GM19455 (cell line): ENCODE results near the gene ADAMTS17.

Source experiments
- ATAC-seq: cut with Tn5 transposase; IDR thresholded peaks from one replicate; pipeline ENCODE4 v1.9.1; 2021; ENCODE audit not compliant: unreplicated experiment

ADAMTS17 gene

DNA sequence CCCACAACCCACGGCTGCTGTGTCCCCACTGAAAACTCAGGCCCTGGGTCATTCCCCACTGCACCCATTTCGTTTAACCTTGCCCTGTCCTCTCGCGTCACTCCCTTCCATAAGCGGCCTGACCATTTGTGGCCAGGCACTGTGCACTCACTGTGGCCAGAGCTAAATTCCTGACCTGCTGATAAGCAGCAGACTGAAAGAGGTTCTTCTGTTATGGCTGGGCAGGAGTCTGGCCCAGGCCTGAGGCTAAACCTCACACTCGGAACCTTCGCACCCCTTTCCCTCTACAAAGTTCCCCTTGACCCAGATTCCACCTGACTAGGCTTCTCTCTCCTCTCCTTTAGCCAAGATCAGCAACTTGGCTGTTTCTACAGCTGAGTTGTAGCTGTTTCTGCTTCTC, 62.3 kb downstream of the ADAMTS17 start:
- no peak for ATAC-seq

- no peak for ATAC-seq
These were observed 63.0 kb downstream of the ADAMTS17 start for GRCh38 chr15:100278596-100279380.

DNA sequence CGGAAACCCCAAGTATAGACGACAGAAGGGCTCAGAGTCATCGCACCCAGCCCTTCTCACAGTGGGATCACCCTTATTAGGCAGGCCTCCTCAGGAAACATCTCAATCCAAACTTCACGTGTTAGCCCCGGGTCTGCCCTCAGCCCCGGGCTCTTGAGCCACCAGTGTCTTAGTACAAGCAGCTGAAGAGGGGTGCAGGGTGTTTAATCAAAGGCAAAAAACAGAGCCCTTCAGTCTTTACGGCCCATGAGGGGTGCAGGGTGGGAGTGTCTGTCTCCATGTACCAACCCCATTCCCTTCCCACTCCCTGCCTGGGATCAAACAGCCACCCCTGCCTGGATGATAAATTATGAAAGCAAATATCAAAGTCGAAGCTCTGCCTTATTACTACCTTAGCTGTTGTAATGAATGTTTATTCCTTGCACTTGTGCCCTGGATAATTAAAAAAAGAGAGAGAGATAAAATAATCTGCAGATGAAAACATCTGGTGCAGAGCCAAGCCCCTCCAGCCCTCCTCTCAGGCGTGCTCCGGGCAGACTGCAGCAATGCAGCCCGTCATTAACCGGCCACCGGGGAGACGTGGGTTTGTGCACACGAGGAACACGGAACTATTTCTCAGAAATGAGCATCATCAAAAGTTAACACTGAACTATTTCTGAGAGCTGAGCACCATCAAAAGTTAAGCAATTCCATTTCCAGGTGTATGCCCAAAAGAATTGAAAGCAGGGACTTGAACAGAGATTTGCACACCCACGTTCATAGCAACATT, 64.5 kb downstream of the ADAMTS17 start:
- no peak for ATAC-seq

DNA sequence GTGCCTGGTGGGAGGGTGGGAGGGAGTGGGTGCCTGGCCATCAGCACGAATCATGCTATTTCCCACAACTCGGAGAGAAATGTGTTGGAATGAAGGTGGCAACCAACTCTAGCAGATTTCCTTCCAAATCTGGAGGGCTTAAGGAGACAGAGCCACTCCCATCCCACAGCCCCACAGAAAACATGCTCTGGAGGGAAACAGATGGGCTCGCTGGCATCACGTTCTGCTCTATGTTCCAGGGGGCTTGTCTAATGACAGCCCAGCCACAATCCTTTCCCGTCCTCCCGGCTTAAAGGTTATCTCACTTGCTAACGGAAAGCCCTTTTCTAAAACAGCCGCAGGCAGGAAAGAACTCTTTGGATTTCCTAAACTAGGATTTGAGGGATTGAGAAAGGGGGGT, 65.3 kb downstream of the ADAMTS17 start:
- ATAC-seq, result no peak

DNA sequence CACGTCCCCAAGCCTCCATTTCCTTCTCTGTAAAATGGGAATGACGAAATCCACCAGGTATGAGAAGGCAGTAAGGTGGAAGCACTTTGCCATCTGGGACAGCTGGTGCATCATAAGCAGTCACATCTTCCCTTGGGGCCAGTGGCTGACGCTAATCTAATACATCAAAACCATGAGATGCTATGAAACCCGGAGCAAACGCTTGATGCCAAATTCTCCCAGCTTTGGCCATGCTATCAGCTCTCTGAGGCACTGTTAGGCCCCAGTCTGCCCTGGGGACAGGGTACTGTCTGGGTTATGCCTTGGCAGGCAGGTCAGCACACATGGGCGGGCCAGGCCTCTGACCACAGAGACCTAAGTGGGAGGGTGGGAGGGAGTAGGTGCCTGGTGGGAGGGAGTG, 66.1 kb downstream of the ADAMTS17 start:
- no peak for ATAC-seq

- ATAC-seq, result no peak
These were observed 71.9 kb downstream of the ADAMTS17 start for GRCh38 chr15:100269831-100270230.

- ATAC-seq, result no peak
These were observed 75.6 kb downstream of the ADAMTS17 start for GRCh38 chr15:100266166-100266565.

GRCh38 chr15:100265641-100266035, 76.1 kb downstream of the ADAMTS17 start:
- ATAC-seq, result no peak

DNA sequence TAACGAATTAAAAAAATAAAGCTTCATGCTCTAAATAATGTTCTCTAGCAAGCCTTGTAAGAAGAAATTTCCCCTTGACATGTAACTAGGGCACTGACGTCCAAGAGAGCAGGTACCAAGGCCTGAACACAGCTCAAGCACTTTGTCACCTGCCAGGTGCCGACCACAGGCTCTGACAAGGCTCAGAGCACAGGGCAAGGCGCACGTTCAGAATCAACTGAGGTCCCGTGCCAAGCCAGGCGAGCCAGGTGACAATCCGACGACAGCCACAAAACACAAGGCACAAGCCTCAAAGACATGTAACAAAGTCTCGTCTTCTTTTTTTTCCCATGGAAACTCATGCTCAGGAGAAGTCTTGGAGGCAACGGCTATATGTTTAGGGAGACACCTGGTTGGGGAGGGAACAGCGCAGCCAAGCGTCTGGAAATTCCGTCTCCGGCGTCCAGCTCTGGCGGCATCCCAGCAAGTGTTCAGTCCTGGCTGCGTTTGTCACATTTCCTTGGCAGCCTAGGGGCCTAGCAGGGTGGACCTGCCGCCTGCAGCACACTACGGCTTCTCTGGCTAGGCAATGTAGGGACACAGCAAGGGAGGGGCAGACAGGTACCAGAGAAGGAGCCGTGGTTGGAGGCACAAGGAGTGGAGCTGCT, 76.7 kb downstream of the ADAMTS17 start:
- ATAC-seq, result no peak

DNA sequence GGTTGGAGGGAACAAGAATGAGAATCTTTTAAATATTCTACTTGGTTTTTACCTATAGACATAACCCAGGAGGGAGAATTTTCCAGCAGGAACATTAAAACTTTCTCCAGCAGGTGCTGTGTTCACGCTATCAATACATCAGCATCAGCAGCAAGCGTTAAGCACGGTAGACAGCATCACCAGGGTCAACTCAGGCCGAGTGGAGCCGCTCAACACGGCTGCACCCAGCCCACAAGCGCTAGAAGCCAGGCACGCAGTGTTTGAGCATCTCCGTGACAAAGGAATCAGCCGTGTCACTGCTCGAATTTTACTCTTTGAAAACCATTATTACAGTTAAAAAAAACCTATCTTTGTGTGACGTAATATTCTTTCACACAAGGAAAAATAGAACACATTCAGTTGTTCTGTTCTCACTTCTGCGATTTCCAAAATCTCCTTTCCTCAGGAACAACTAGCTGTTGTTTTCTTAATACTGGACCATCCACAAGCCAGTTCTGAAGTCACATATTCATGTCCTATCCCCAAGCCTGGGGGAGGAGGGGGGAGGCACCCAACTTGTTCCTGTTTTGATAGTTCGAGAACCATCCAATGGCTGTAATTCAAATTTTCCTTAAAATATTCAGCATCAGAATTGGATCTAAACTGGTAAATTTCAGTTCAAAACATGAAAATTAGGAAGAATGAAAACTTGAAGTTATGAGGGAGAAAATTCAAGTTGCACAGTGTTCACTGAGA, 77.9 kb downstream of the ADAMTS17 start:
- ATAC-seq, result no peak

DNA sequence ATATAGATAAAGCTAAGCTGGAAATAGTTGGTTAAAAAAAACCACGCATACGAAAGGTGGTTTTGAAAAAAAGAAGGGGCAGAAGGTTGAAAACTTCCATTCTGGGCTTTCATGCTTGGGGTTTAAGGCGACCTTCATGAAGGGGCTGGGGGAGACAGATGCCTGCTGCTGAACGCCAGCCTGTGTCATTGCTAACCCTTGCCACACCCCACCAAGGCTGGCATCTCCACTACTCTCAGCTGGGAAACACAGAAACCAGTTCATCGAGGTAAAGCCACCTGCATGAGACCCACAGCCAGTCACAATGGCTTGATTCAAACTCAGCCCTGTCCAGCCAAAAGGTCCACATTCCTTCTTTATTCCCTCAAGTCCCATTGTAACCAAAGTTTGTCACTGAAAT, 78.7 kb downstream of the ADAMTS17 start:
- ATAC-seq, result no peak

DNA sequence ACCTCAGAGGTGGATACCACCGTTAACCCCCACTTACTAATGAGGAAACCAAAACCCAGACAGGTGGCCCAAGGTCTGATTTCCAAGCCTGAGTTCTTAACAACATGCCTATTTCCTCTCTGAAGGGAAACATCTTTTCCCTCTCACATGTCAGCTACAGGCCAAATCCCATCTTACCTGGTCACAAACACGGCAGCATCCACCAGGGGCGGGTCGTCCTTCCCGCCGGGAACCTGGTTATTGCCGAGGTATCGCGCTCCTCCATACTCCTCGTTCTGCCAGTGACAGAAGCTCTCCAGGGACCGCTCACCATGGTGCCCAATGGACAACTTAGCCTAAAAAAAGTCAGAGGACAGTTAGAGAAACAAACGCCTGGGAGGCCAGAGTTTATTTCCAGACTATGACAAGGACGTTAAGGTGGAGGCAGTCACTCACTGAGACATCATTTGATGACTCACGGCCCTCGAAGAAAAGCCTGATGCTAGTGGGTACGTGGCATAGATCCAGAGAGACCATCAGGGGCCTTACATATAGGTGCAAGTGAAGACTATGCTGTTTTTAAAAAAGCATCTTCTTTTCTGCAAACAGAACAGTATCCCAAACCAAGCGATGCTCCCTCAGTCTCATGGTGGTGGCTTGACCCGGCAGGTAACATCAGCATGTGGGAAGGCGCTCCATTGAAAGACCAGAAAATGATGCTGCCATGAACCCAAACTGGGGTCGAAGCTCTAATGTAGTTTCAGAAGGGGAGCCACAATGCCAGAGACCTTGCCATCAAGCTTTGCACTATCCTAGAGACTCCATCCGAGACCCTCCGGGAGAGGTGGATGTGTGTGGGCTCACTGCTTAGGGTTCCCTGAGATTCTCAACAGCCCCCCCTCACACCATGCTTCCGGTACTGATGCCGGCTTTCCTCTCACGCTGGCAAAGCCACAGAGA, 80.2 kb downstream of the ADAMTS17 start:
- ATAC-seq, result no peak

DNA sequence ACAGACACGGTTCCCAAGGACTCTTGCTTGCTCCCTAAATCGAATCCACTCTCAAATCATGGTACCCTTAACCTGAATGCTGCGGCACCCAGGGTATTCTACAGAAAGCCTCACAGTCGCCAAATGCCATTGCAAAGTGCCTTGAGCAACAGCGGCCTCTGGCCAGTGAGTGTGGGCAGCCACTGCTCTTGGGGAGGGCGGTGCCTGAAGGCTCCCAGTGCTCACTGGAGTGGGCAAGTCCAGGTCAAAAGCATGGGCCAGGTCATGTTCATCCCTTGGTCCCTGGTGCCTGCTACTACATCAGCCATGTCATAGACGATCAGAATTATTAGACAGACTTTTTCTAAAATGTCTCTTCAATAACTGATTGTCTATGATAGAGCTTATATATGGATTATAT, 82.5 kb downstream of the ADAMTS17 start:
- no peak for ATAC-seq

DNA sequence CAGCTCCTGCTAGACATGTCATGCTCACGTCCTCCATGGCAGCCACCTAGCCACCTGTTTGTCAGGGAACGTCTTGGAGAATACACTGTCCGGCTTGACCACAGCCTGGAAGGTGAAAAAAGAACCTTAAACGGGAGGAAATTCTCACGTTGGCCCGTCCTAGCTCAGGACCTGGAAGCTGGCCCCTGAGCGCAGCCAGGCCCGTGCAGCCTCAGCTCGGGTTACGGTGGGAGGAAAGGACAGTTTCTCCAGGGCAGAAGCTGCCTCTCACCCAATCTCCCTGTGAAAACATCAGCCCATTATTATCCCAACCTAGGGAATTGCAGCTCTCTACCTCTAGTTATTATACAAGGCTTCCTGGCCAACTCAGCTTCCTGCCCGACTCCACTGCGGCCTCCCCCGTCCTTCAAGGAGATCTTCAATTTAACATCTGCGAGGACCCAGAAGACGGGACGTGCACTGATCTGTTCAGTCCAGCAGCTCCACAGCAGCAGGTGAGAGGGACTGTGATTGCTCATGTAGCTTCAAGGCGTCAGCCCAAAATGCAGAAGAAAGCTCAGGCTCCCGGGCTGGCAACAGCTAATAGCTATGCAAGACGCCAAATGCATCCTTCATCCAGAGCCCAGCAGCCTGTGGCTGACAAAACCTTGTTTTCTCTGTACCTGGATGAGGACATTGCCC, 84.7 kb downstream of the ADAMTS17 start:
- ATAC-seq, result no peak

- ATAC-seq, result no peak
These were observed 85.4 kb downstream of the ADAMTS17 start for GRCh38 chr15:100256101-100256969.

- ATAC-seq, result no peak
These were observed 86.1 kb downstream of the ADAMTS17 start for GRCh38 chr15:100255644-100256043.

- no peak for ATAC-seq
These were observed 87.1 kb downstream of the ADAMTS17 start for GRCh38 chr15:100254691-100255090.

DNA sequence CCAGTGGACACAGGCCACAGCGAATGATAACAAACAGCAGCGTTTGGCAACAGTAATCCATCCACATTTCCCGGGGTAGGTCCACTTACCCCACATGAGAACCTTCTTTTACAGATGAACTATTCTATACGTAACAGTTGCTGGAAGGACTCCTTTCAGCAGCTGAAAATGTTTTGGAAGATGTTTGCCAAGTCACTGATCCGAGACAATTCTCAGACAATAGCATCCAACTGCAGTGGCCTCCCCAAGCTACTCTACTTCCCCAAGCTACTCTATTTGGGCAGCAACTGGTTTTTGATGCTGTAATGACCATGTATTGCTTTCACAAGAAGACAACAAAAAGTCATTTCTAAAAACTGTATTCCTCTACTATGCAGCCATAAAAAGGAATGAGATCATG, 87.5 kb downstream of the ADAMTS17 start:
- no peak for ATAC-seq

DNA sequence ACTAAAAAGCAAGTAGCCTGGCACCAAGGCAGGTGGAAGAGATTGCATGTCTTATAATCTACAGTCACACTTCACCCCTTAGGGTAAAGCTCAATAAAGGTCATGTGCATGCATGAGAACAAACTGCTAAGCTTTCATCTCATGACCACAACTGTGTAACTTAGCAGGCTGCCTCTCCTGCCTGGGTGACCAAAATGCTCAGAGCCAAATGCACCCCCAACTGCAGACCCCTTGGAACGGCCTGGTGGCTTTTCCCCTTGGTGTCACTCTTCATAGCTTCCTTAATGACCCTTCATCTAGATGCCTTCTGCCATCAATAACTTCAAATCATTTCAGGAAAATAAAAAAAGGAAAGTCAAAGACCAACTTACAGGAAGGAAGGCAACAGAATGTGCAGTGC, 88.1 kb downstream of the ADAMTS17 start:
- no peak for ATAC-seq
